Testis (tissue), 3 donors: ENCODE data around the gene SCLY. TPM values are rescaled to one million over a fixed set of nuclear protein-coding genes. Genes with fewer than 3 reads are reported as not detected.

Source experiments
- DNase-seq: peaks from one replicate; pipeline ENCODE4 v3.0.0-alpha.2; 2019
- H3K27ac ChIP-seq, 2 donors: fragments of 200-600 bp; sonication (generic); one replicate each; pipeline ENCODE4 v1.5.1; 2019
- H3K27me3 ChIP-seq: fragments of 200-600 bp; sonication (generic); one replicate; pipeline ENCODE4 v1.5.1; 2019
- H3K36me3 ChIP-seq: fragments of 200-600 bp; sonication (generic); one replicate; pipeline ENCODE4 v1.5.1; 2017; ENCODE audit warnings: low read depth; ENCODE audit errors: missing control alignments
- H3K4me1 ChIP-seq: fragments of 200-600 bp; sonication (generic); one replicate; pipeline ENCODE4 v1.5.1; 2019
- H3K4me3 ChIP-seq, 2 donors: fragments of 200-600 bp; sonication (generic); one replicate each; pipeline ENCODE4 v1.5.1; 2017 to 2019
- H3K9me3 ChIP-seq: fragments of 200-600 bp; sonication (generic); one replicate; pipeline ENCODE4 v1.5.1; 2017
- POLR2A ChIP-seq: fragments of 450-650 bp; IDR thresholded peaks from one replicate; pipeline ENCODE4 v1.6.1; 2017; ENCODE audit warnings: antibody characterized with exemption, mild to moderate bottlenecking, moderate library complexity
- WGBS, 2 donors: methylation state at CpG; one replicate each; pipeline ENCODE4 v1.1.5; 2018; 5-methylcytosine and 5-hydroxymethylcytosine counted together
- intact Hi-C: fragments of 100-400 bp; cut with DNase I; formaldehyde crosslinking; loops from one replicate; pipeline ENCODE4 v1.15.1; 2023; ENCODE audit warnings: low total_unique reads
- polyA plus RNA-seq: library from polyadenylated mRNA; stranded (reverse); fragments of 350-450 nt; fragmentation: Illumina TruSeq; extraction: RNeasy Lipid Tissue Mini Kit (QIAGEN cat#74804); gene quantifications from one replicate; pipeline ENCODE4 v1.2.3, GENCODE V29; 2014; ENCODE audit warnings: low read depth, low replicate concordance; ENCODE audit not compliant: insufficient read depth
- total RNA-seq, 2 donors: library from RNA; depleted of rRNA; stranded (reverse); fragments of >200 nt; gene quantifications; one replicate each; pipeline ENCODE4 v1.2.3, GENCODE V29; 2016
- TF ChIP-seq, protein P1 (sequence below), 3 experiments: fragments of 450-650 bp in 2 of 3; fragments of 200-600 bp in 1 of 3; sonication (generic) in 1 of 3; IDR thresholded peaks; one replicate each; pipeline ENCODE4 v1.5.1; 2016 to 2019; ENCODE audit warnings: antibody characterized with exemption in 3 of 3, mild to moderate bottlenecking in 2 of 3, moderate library complexity in 1 of 3

SCLY gene
- total and polyA plus RNA-seq, 3 donors from 2014 or later = 19.6 to 40.2 (median 24.6) TPM

DNA sequence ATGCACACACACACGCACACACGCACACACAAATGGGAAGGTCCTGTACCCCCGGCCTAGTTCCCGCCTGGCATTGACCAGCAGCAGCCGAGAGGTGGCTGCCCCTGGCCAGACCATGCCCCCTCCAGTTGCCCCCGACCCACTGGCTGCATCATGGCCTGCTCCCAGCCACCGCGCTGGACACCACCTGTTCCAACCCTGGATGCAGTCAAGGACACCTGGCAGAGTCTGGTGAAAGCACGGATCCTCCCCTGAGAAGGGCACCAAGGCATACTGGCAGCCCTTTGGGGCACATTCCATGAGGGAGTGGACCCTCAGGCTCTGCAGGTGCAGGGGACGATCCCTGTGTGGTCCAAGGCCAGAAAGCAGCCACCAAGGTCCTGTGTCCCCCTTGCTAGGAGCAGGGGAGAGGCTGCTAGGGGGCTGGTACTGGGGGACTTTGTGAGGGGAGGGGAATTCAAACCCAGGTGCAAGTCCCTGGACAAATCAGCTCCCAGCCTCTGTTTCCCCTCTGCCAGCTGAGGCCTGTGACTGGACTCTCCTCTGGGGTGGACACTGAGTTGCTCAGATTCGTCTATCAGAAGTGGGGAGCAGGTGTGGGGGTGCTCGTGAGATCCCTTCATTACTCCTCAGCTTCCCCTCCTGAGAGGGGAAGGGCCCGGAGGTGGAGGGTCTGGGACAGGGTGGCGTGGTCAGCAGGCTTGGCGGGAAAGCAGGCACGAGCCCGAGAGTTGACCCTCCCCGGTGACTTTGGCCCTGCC, 42.8 kb downstream of the SCLY start:
- Histone ChIP-seq H3K4me3 (no peak overlapping the region), H3K4me1 (no peaks in the 10 kb centered on the region), H3K27me3 (no peaks in the 10 kb centered on the region), H3K27ac (no peak overlapping the region), H3K9me3 (no peaks in the 10 kb centered on the region), H3K36me3 (no peaks in the 10 kb centered on the region)
- intact Hi-C loops = no loop called here
- no peak for DNase-seq
- TF ChIP-seq, protein P1, sequence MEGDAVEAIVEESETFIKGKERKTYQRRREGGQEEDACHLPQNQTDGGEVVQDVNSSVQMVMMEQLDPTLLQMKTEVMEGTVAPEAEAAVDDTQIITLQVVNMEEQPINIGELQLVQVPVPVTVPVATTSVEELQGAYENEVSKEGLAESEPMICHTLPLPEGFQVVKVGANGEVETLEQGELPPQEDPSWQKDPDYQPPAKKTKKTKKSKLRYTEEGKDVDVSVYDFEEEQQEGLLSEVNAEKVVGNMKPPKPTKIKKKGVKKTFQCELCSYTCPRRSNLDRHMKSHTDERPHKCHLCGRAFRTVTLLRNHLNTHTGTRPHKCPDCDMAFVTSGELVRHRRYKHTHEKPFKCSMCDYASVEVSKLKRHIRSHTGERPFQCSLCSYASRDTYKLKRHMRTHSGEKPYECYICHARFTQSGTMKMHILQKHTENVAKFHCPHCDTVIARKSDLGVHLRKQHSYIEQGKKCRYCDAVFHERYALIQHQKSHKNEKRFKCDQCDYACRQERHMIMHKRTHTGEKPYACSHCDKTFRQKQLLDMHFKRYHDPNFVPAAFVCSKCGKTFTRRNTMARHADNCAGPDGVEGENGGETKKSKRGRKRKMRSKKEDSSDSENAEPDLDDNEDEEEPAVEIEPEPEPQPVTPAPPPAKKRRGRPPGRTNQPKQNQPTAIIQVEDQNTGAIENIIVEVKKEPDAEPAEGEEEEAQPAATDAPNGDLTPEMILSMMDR (IDR thresholded peaks at IDR 0.05) = no peak
- TF ChIP-seq POLR2A = no peak
- WGBS, 2 donors = 94 to 98% methylated on average over 8 to 18 of the region's 18 CpGs

DNA sequence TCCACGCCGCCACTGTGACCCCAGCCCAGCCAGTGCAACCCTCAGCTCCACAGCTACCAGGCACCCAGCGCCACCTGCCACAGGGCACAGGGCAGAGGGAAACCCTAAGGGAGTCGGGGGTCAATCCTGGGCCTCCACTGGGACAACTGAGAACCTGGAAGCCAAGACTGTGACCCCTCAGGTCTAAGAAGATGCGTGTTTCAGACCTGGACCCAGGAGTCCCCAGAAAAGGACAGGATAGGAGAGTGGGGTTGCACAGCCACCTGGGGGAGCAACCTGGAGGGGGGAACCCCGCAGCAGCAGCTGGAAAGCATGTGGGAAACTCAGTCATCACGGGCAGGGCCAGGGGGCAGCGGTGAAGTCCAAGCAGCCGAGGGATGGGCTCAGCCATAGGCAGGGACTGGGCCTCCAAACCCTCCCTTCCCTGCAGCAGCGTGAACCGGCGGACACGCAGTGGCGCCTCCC, 43.5 kb downstream of the SCLY start:
- 93 to 95% methylated on average over 3 to 14 of the region's 14 CpGs for WGBS, 2 donors
- Histone ChIP-seq H3K36me3 (no peaks in the 10 kb centered on the region), H3K27ac (no peak overlapping the region), H3K4me3 (no peak overlapping the region), H3K4me1 (no peaks in the 10 kb centered on the region), H3K9me3 (no peaks in the 10 kb centered on the region), H3K27me3 (no peaks in the 10 kb centered on the region)
- TF ChIP-seq, protein P1 (IDR thresholded peaks at IDR 0.05) = no peak
- no peak for TF ChIP-seq POLR2A
- no peak for DNase-seq
- intact Hi-C loops = no loop called here

DNA sequence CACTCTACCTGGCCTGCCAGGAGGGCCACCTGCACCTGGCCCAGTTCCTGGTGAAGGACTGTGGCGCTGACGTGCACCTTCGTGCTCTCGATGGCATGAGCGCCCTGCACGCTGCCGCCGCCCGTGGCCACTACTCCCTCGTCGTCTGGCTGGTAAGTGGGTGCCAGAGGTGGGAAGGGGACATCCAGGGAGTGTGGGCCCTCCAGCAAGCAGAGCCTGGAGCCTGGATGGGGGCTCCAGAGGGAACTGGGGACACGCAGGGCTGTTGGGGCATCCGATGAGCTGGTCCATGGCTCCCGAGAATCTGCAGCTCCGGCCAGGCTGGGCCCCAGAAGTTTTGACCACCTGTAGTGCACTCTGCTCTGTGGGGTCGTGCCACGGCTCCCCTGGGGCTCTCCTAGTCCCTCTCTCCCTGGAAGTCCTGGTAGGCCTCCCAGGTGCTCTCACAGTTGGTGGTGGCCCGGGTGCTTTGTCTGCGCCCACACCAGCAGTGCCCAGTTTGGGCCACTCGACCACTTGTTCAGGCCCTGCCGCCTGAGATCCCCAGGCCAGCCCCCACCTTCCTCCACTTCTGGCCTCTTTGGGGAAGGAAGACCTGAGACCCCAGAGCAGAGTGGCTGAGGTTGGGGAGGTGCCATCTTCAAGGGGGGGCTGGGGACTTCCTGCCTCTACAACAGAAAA, 44.0 kb downstream of the SCLY start:
- intact Hi-C loops = no loop called here
- H3K4me3 ChIP-seq = no peak overlapping the region
- H3K36me3 ChIP-seq = no peaks in the 10 kb centered on the region
- H3K9me3 ChIP-seq = no peaks in the 10 kb centered on the region
- DNase-seq = no peak
- TF ChIP-seq, protein P1 (IDR thresholded peaks at IDR 0.05) = no peak
- no peak for TF ChIP-seq POLR2A
- H3K27ac ChIP-seq = no peak overlapping the region
- H3K4me1 ChIP-seq = no peaks in the 10 kb centered on the region
- H3K27me3 ChIP-seq = no peaks in the 10 kb centered on the region
- 94 to 95% methylated on average over 19 to 21 of the region's 21 CpGs for WGBS, 2 donors

DNA sequence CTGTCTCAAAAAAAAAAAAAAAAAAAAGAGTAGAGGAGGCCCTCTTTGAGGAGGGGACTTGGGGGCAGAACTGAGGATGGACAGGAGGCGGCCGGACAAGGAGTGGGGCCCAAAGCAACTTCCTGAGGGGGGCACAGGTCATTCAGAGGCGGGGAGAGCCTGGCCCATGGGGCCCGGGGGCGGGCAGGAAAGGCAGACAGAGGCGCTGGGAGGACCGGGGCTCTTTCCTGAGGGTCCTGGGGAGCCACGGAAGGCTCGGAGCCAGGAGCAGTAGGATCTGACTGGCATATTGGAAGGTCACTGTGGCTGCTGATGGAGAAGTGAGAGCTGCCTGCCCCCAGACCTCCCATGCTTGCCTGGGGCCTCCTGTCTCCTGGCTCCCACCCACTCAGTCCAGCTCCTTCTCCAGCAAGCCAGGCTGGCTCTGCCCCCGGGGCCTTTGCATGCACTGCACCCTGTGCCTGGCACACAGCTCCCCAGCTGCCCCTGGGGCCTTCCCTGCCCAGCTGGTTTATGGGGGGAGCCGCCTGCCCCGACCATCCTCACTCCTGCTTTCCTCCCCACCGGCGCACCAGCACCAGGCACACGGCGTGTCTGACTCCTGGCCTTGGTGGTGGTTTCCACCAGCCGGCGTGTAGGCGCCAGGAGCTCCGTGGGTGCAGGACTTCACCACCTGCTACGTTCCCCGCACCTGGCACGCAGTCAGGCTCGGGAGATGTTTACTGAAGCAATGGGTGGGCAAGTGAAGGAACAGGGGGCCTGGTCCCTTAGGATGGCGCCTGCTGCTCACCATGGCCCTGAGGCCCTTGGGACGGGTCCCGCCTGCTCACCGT, 44.9 kb downstream of the SCLY start:
- H3K9me3 ChIP-seq = no peaks in the 10 kb centered on the region
- H3K36me3 ChIP-seq = no peaks in the 10 kb centered on the region
- no peak overlapping the region for H3K27ac ChIP-seq
- TF ChIP-seq, protein P1 (IDR thresholded peaks at IDR 0.05) = no peak
- no peak for TF ChIP-seq POLR2A
- no peaks in the 10 kb centered on the region for H3K4me1 ChIP-seq
- intact Hi-C loops = no loop called here
- H3K4me3 ChIP-seq = no peak overlapping the region
- WGBS, 2 donors = 84 to 90% methylated on average over 14 to 28 of the region's 28 CpGs
- DNase-seq = no peak
- no peaks in the 10 kb centered on the region for H3K27me3 ChIP-seq
